ENCODE measurements around the gene DGKZ.

DNA sequence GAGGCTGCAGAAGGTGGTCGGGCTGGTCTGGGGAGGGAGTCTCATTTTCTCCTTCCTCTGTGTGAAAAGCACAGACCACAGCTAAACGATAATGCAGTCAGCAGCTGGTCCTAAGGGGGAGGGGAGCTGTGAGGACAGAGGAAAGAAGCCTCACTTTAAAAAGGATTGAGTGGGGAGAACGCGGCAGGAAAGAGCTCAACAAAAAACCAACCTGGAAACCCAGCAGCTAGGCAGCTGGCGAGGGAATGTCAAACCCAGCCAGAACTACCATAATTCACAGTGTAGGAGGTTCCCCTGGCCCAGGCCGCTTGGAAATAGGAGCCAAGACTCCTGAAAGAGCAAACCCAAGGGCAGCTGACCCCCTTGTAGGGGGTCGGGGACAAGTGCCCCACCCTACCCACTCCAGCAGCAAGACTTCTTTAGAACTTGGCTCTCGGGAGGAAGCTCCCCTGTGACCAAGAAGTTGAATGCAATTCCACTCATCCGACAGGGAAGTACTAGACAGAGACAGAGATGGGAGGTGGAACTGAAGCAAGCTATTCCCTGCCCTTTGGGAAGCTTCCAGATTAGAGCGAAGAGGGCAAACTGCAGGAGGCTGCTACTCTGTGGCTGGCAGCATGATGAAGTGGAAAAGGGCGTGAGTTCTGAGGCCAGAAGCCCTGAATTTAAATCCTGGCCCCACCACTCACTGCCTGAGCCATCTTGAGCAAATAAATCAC lies 16.5 kb upstream of the DGKZ start:
- TF ChIP-seq, protein P1, sequence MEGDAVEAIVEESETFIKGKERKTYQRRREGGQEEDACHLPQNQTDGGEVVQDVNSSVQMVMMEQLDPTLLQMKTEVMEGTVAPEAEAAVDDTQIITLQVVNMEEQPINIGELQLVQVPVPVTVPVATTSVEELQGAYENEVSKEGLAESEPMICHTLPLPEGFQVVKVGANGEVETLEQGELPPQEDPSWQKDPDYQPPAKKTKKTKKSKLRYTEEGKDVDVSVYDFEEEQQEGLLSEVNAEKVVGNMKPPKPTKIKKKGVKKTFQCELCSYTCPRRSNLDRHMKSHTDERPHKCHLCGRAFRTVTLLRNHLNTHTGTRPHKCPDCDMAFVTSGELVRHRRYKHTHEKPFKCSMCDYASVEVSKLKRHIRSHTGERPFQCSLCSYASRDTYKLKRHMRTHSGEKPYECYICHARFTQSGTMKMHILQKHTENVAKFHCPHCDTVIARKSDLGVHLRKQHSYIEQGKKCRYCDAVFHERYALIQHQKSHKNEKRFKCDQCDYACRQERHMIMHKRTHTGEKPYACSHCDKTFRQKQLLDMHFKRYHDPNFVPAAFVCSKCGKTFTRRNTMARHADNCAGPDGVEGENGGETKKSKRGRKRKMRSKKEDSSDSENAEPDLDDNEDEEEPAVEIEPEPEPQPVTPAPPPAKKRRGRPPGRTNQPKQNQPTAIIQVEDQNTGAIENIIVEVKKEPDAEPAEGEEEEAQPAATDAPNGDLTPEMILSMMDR (IDR thresholded peaks at IDR 0.05; ENCODE audit: extremely low read depth in 1 of 2, insufficient read depth in 1 of 2, low read depth in 1 of 2, low read length in 2 of 2): no peak
- no peak for TF ChIP-seq POLR2A (IDR thresholded peaks at IDR 0.05; ENCODE audit: low read depth, low read length)
- no peak for TF ChIP-seq GATA2 (IDR thresholded peaks at IDR 0.05; ENCODE audit: insufficient read depth, insufficient read length, low read depth, low read length)
- TF ChIP-seq EZH2 (IDR thresholded peaks at IDR 0.05; ENCODE audit: borderline replicate concordance, low read depth, low read length, severe bottlenecking): no peak
